HEK293 (cell line): Measurements from ENCODE around the gene ARID3B.

Experiments used
- CTCF ChIA-PET: fragments of 350-600 bp; formaldehyde crosslinking; extraction: SDS; loops from one replicate; lab custom pipeline; 2021; ENCODE audit warnings: antibody characterized with exemption; lab: Yijun Ruan, JAX
- POLR2A ChIA-PET: fragments of 300-600 bp; formaldehyde crosslinking; extraction: SDS; loops from one replicate; lab custom pipeline; 2020; ENCODE audit warnings: antibody characterized with exemption, inconsistent platforms; lab: Yijun Ruan, JAX
- H3K27ac ChIP-seq: fragments of 200-500 bp; sonication (Bioruptor generic); 2 replicates; pipeline ENCODE4 v1.5.1; 2014; ENCODE audit warnings: low read depth, low read length, control low read depth, inconsistent platforms; ENCODE audit errors: extremely low read depth
- H3K36me3 ChIP-seq, 2 experiments: fragments of 200-500 bp in 1 of 2; sonication (Bioruptor generic) in 1 of 2; 1 replicate in 1 of 2; 2 replicates in 1 of 2; pipeline ENCODE4 v1.5.1; 2014 to 2017; ENCODE audit warnings: inconsistent platforms in 2 of 2, low read length in 2 of 2; ENCODE audit not compliant: control insufficient read depth in 2 of 2, insufficient read depth in 1 of 2
- H3K4me1 ChIP-seq: fragments of 200-500 bp; sonication (Bioruptor generic); 2 replicates; pipeline ENCODE4 v1.5.1; 2014; ENCODE audit warnings: mild to moderate bottlenecking, low read length, inconsistent platforms; ENCODE audit not compliant: control insufficient read depth, insufficient read depth
- H3K4me3 ChIP-seq: 2 replicates; pipeline ENCODE4 v1.5.1; 2011; ENCODE audit warnings: low read depth, mild to moderate bottlenecking, control low read depth, low read length, moderate library complexity
- H3K9me3 ChIP-seq: fragments of 200-500 bp; sonication (Bioruptor generic); 2 replicates; pipeline ENCODE4 v1.5.1; 2014; ENCODE audit warnings: low read depth, low read length, inconsistent platforms; ENCODE audit not compliant: control insufficient read depth, insufficient read depth
- GLIS2 ChIP-seq: fragments of 450-650 bp; formaldehyde crosslinking; IDR thresholded peaks from 2 replicates; pipeline ENCODE4 v1.5.1; 2016; ENCODE audit warnings: missing biosample characterization, missing genetic modification characterization
- KLF10 ChIP-seq: fragments of 450-650 bp; IDR thresholded peaks from 2 replicates; pipeline ENCODE4 v1.5.1; 2018; ENCODE audit warnings: missing biosample characterization, mild to moderate bottlenecking, missing genetic modification characterization
- KLF17 ChIP-seq: fragments of 450-650 bp; formaldehyde crosslinking; IDR thresholded peaks from 2 replicates; pipeline ENCODE4 v1.5.1; 2016; ENCODE audit warnings: missing biosample characterization, missing genetic modification characterization
- PATZ1 ChIP-seq: fragments of 450-650 bp; formaldehyde crosslinking; IDR thresholded peaks from 2 replicates; pipeline ENCODE4 v1.5.1; 2016; ENCODE audit warnings: missing biosample characterization, missing genetic modification characterization
- PRDM1 ChIP-seq: fragments of 450-650 bp; formaldehyde crosslinking; IDR thresholded peaks from 2 replicates; pipeline ENCODE4; 2016; ENCODE audit warnings: missing biosample characterization, missing genetic modification characterization
- PRDM6 ChIP-seq: fragments of 450-650 bp; formaldehyde crosslinking; IDR thresholded peaks from 2 replicates; pipeline ENCODE4 v1.5.1; 2017; ENCODE audit warnings: missing biosample characterization, missing genetic modification characterization
- TCF7L2 ChIP-seq: IDR thresholded peaks from 2 replicates; pipeline ENCODE4 v1.6.1; 2011; ENCODE audit warnings: low read depth, mild to moderate bottlenecking, inconsistent platforms, low read length, moderate library complexity, borderline replicate concordance
- YY1 ChIP-seq: fragments of 450-650 bp; formaldehyde crosslinking; IDR thresholded peaks from 2 replicates; pipeline ENCODE4 v1.5.1; 2018; ENCODE audit warnings: missing biosample characterization, missing genetic modification characterization
- ZBTB26 ChIP-seq: fragments of 450-650 bp; formaldehyde crosslinking; optimal IDR thresholded peaks from 2 replicates; pipeline ENCODE3; 2016; ENCODE audit warnings: missing biosample characterization, mild to moderate bottlenecking, missing genetic modification characterization
- ZFHX2 ChIP-seq: fragments of 450-650 bp; formaldehyde crosslinking; conservative IDR thresholded peaks from 2 replicates; pipeline ENCODE4 v1.5.1; 2016; ENCODE audit warnings: missing biosample characterization, missing genetic modification characterization
- ZNF114 ChIP-seq: fragments of 450-650 bp; formaldehyde crosslinking; IDR thresholded peaks from 2 replicates; pipeline ENCODE4 v1.5.0; 2017; ENCODE audit warnings: missing biosample characterization, missing genetic modification characterization
- ZNF138 ChIP-seq: fragments of 450-650 bp; formaldehyde crosslinking; IDR thresholded peaks from 2 replicates; pipeline ENCODE4 v1.5.1; 2016; ENCODE audit warnings: missing biosample characterization, missing genetic modification characterization, borderline replicate concordance
- ZNF169 ChIP-seq: fragments of 450-650 bp; formaldehyde crosslinking; IDR thresholded peaks from 2 replicates; pipeline ENCODE4 v1.5.1; 2016; ENCODE audit warnings: missing biosample characterization, missing genetic modification characterization
- ZNF202 ChIP-seq: fragments of 450-650 bp; formaldehyde crosslinking; IDR thresholded peaks from 2 replicates; pipeline ENCODE4 v1.5.1; 2016; ENCODE audit warnings: missing biosample characterization, missing genetic modification characterization, borderline replicate concordance
- ZNF24 ChIP-seq: fragments of 450-650 bp; formaldehyde crosslinking; IDR thresholded peaks from 2 replicates; pipeline ENCODE4 v1.5.1; 2016; ENCODE audit warnings: missing biosample characterization, missing genetic modification characterization
- ZNF324 ChIP-seq: fragments of 450-650 bp; formaldehyde crosslinking; IDR thresholded peaks from 2 replicates; pipeline ENCODE4 v1.5.1; 2016; ENCODE audit warnings: missing biosample characterization, missing genetic modification characterization
- ZNF391 ChIP-seq: fragments of 450-650 bp; formaldehyde crosslinking; IDR thresholded peaks from 2 replicates; pipeline ENCODE4 v1.5.1; 2016; ENCODE audit warnings: low read depth, missing biosample characterization, missing genetic modification characterization, borderline replicate concordance
- ZNF654 ChIP-seq: fragments of 450-650 bp; formaldehyde crosslinking; IDR thresholded peaks from 2 replicates; pipeline ENCODE4 v1.5.1; 2016; ENCODE audit warnings: low read depth, missing biosample characterization, missing genetic modification characterization
- ZNF658 ChIP-seq: fragments of 450-650 bp; formaldehyde crosslinking; IDR thresholded peaks from 2 replicates; pipeline ENCODE4; 2016; ENCODE audit warnings: missing biosample characterization, missing genetic modification characterization
- ZNF776 ChIP-seq: fragments of 450-650 bp; formaldehyde crosslinking; IDR thresholded peaks from 2 replicates; pipeline ENCODE4 v1.5.0; 2017; ENCODE audit warnings: missing biosample characterization, missing genetic modification characterization, borderline replicate concordance
- ZNF837 ChIP-seq: fragments of 450-650 bp; formaldehyde crosslinking; IDR thresholded peaks from 2 replicates; pipeline ENCODE4 v1.5.1; 2016; ENCODE audit warnings: missing biosample characterization, missing genetic modification characterization
- TF ChIP-seq, protein P1 (sequence below): fragments of 450-650 bp; formaldehyde crosslinking; IDR thresholded peaks from 2 replicates; pipeline ENCODE4 v1.5.0; 2017; ENCODE audit warnings: missing biosample characterization, missing genetic modification characterization, borderline replicate concordance
- TF ChIP-seq, protein P2 (sequence below): fragments of 450-650 bp; formaldehyde crosslinking; IDR thresholded peaks from 2 replicates; pipeline ENCODE4 v1.5.1; 2016; ENCODE audit warnings: missing biosample characterization, missing genetic modification characterization

Gene ARID3B

GRCh38 chr15:74541494-74542165, 610 bp downstream of the ARID3B start (continued):
- TF ChIP-seq TCF7L2 (no peak), YY1 (tag by site-specific recombination) (no peak), ZNF202 (tag by site-specific recombination) (no peak), ZNF324 (peak; percentile 23; the same call in 1 of the 2 replicates), KLF17 (tag by site-specific recombination) (no peak)
- TF ChIP-seq, protein P1, sequence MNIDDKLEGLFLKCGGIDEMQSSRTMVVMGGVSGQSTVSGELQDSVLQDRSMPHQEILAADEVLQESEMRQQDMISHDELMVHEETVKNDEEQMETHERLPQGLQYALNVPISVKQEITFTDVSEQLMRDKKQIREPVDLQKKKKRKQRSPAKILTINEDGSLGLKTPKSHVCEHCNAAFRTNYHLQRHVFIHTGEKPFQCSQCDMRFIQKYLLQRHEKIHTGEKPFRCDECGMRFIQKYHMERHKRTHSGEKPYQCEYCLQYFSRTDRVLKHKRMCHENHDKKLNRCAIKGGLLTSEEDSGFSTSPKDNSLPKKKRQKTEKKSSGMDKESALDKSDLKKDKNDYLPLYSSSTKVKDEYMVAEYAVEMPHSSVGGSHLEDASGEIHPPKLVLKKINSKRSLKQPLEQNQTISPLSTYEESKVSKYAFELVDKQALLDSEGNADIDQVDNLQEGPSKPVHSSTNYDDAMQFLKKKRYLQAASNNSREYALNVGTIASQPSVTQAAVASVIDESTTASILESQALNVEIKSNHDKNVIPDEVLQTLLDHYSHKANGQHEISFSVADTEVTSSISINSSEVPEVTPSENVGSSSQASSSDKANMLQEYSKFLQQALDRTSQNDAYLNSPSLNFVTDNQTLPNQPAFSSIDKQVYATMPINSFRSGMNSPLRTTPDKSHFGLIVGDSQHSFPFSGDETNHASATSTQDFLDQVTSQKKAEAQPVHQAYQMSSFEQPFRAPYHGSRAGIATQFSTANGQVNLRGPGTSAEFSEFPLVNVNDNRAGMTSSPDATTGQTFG (tag by site-specific recombination): no peak

GRCh38 chr15:74542166-74543042, 1.4 kb downstream of the ARID3B start:
- H3K4me1 ChIP-seq: peaks cover 34% of the 10 kb centered on the region
- TF ChIP-seq GLIS2 (no peak), ZNF138 (no peak), ZNF391 (tag by site-specific recombination) (no peak), ZBTB26 (tag by site-specific recombination) (no peak), KLF10 (tag by site-specific recombination) (0 out of 2 replicates have a peak, but pooled peaks have one; percentile 16), ZFHX2 (no peak), PATZ1 (tag by site-specific recombination) (peak; percentile 36), ZNF114 (no peak), ZNF169 (tag by site-specific recombination) (no peak), PRDM6 (tag by site-specific recombination) (peak; percentile 74), ZNF654 (tag by site-specific recombination) (no peak), ZNF837 (no peak), PRDM1 (tag by site-specific recombination) (peak; percentile 66), ZNF658 (tag by site-specific recombination) (no peak), ZNF776 (tag by site-specific recombination) (no peak), ZNF24 (0 out of 2 replicates have a peak, but pooled peaks have one; percentile 6)
- TF ChIP-seq, protein P2, sequence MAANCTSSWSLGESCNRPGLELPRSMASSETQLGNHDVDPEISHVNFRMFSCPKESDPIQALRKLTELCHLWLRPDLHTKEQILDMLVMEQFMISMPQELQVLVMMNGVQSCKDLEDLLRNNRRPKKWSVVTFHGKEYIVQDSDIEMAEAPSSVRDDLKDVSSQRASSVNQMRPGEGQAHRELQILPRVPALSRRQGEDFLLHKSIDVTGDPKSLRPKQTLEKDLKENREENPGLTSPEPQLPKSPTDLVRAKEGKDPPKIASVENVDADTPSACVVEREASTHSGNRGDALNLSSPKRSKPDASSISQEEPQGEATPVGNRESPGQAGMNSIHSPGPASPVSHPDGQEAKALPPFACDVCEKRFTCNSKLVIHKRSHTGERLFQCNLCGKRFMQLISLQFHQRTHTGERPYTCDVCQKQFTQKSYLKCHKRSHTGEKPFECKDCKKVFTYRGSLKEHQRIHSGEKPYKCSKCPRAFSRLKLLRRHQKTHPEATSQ: no peak
- TF ChIP-seq, all 188 proteins: peak for 5
- Histone ChIP-seq H3K4me3 (no peak overlapping the region), H3K36me3 (peaks cover 9 to 18% of the 10 kb centered on the region in 2 experiments; a peak in 2 of 3 replicates), H3K9me3 (no peaks in the 10 kb centered on the region), H3K27ac (no peak overlapping the region; the same call in 1 of the 2 replicates)
- POLR2A ChIA-PET: interaction anchor here (2.0 to 3.6 kb wide), 3 partner anchors 11 to 81 kb away, joined by 23 to 53 read pairs (median 35); partner anchors contain the start of genes CLK3 and UBL7
- CTCF ChIA-PET: interaction anchor here (0.6 to 2.3 kb wide), 11 partner anchors 10 to 421 kb away, joined by 3 to 6 read pairs (median 4); no protein-coding TSS in a partner anchor
